Breast epithelium (tissue), 3 donors: Measurements from ENCODE around the gene RRAGB.

Source experiments
- POLR2A ChIP-seq: fragments of 450-650 bp; IDR thresholded peaks from one replicate; pipeline ENCODE4 v1.6.1; 2016; ENCODE audit warnings: antibody characterized with exemption, mild to moderate bottlenecking, moderate library complexity
- TF ChIP-seq, protein P1 (sequence below), 3 donors: fragments of 450-650 bp; IDR thresholded peaks; one replicate each; pipeline ENCODE4 v1.5.1; 2016 to 2017; ENCODE audit warnings: antibody characterized with exemption in 3 of 3, mild to moderate bottlenecking in 3 of 3, moderate library complexity in 3 of 3

DNA sequence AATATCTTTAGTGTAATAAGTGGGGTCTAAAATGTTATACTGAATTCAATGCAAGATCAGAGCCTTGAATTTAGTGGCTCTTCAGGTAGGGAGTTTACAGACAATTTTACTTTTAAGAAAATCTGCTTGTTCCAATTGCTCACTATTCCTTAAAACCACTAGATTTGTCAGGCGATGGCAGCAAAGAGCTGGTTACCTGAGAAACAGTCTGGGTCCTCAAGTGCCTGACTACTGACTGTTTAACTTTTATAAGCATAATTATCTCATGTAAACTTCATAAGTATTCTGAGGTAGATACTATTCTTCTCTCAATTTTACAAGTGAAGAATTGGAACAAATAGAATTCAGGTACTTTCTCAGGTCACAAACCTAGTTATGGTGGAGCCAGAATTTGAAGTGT lies 84.3 kb downstream of the RRAGB start:
- TF ChIP-seq, protein P1, sequence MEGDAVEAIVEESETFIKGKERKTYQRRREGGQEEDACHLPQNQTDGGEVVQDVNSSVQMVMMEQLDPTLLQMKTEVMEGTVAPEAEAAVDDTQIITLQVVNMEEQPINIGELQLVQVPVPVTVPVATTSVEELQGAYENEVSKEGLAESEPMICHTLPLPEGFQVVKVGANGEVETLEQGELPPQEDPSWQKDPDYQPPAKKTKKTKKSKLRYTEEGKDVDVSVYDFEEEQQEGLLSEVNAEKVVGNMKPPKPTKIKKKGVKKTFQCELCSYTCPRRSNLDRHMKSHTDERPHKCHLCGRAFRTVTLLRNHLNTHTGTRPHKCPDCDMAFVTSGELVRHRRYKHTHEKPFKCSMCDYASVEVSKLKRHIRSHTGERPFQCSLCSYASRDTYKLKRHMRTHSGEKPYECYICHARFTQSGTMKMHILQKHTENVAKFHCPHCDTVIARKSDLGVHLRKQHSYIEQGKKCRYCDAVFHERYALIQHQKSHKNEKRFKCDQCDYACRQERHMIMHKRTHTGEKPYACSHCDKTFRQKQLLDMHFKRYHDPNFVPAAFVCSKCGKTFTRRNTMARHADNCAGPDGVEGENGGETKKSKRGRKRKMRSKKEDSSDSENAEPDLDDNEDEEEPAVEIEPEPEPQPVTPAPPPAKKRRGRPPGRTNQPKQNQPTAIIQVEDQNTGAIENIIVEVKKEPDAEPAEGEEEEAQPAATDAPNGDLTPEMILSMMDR (IDR thresholded peaks at IDR 0.05), result no peak
- no peak for TF ChIP-seq POLR2A
